A673 (cell line): ENCODE measurements around the gene DOK1. TPM values are rescaled to one million over a fixed set of nuclear protein-coding genes. Genes with fewer than 3 reads are reported as not detected.

Experiments
- BruUV-seq: library from RNA; stranded (reverse); fragments of 400-500 nt; replicated peaks from 2 replicates; lab custom pipeline; 2021; lab: Mats Ljungman, UMichigan
- CTCF ChIA-PET: fragments of 300-600 bp; sonication (Branson Sonifier 250); formaldehyde crosslinking; loops from one replicate; lab custom pipeline; 2022; ENCODE audit warnings: antibody characterized with exemption; lab: Charles Lee
- POLR2A ChIA-PET: fragments of 300-600 bp; sonication (Branson Sonifier 250); formaldehyde crosslinking; loops from one replicate; lab custom pipeline; 2022; ENCODE audit warnings: antibody characterized with exemption; ENCODE audit not compliant: low non-redundant PET; lab: Charles Lee
- DNase-seq: peaks from one replicate; pipeline ENCODE4 v3.0.0-alpha.2; 2015; ENCODE audit warnings: low spot score
- H3K27ac ChIP-seq: fragments of 200-600 bp; sonication (generic); 2 replicates; pipeline ENCODE4 v1.5.1; 2016; ENCODE audit warnings: mixed run types, low read depth, mild to moderate bottlenecking, mixed read lengths, antibody characterized with exemption, low read length; ENCODE audit not compliant: poor library complexity, severe bottlenecking
- H3K27me3 ChIP-seq: fragments of 200-600 bp; sonication (generic); replicated peaks from 2 replicates; pipeline ENCODE4 v1.6.1; 2017; ENCODE audit warnings: mixed run types, low read depth, mild to moderate bottlenecking, mixed read lengths, antibody characterized with exemption, low read length; ENCODE audit not compliant: insufficient read depth, poor library complexity
- H3K36me3 ChIP-seq: fragments of 200-600 bp; sonication (generic); 2 replicates; pipeline ENCODE4 v1.6.1; 2016; ENCODE audit warnings: mixed run types, mild to moderate bottlenecking, mixed read lengths, antibody characterized with exemption, low read length; ENCODE audit not compliant: insufficient read depth, poor library complexity, severe bottlenecking
- H3K4me1 ChIP-seq: fragments of 200-600 bp; sonication (generic); 2 replicates; pipeline ENCODE4 v1.6.1; 2017; ENCODE audit warnings: mixed run types, mild to moderate bottlenecking, mixed read lengths, antibody characterized with exemption, low read length; ENCODE audit not compliant: insufficient read depth, poor library complexity, severe bottlenecking
- H3K4me3 ChIP-seq: fragments of 200-600 bp; sonication (generic); 2 replicates; pipeline ENCODE4 v1.5.1; 2016; ENCODE audit warnings: low read depth, mixed run types, mild to moderate bottlenecking, mixed read lengths, low read length; ENCODE audit not compliant: poor library complexity, severe bottlenecking
- H3K9me3 ChIP-seq: fragments of 200-600 bp; sonication (generic); 2 replicates; pipeline ENCODE4 v1.6.1; 2016; ENCODE audit warnings: mixed run types, low read depth, mild to moderate bottlenecking, mixed read lengths, antibody characterized with exemption, low read length; ENCODE audit not compliant: poor library complexity, severe bottlenecking
- EZH2 ChIP-seq: fragments of 200-600 bp; sonication (generic); IDR thresholded peaks from 2 replicates; pipeline ENCODE4 v1.6.1; 2017; ENCODE audit warnings: borderline replicate concordance, low read depth, mild to moderate bottlenecking, mixed read lengths, antibody characterized with exemption, low read length; ENCODE audit not compliant: poor library complexity, severe bottlenecking
- intact Hi-C: fragments of 100-400 bp; cut with micrococcal nuclease; formaldehyde crosslinking; loops from one replicate; pipeline ENCODE4 v1.10.0; 2022; ENCODE audit not compliant: unreplicated experiment
- total RNA-seq: library from RNA; stranded (reverse); gene quantifications from 2 replicates; pipeline ENCODE4 v1.2.3, GENCODE V29; 2021
- TF ChIP-seq, protein P1 (sequence below): fragments of 300-800, 200-600 bp; sonication (generic); conservative IDR thresholded peaks from 2 replicates; pipeline ENCODE4 v1.5.1; 2017; ENCODE audit warnings: low read depth, mild to moderate bottlenecking, antibody characterized with exemption, low read length, moderate library complexity, mixed read lengths

DOK1 gene
- total RNA-seq, 1 experiment from 2014 or later, result 20.7 TPM

GRCh38 chr2:74511104-74511989 lies 43.2 kb upstream of the DOK1 start:
- POLR2A ChIA-PET, result no interaction called here
- H3K4me1 ChIP-seq, result peaks cover 30% of the 10 kb centered on the region
- intact Hi-C loops, result no loop called here
- TF ChIP-seq EZH2, result no peak
- TF ChIP-seq, protein P1, sequence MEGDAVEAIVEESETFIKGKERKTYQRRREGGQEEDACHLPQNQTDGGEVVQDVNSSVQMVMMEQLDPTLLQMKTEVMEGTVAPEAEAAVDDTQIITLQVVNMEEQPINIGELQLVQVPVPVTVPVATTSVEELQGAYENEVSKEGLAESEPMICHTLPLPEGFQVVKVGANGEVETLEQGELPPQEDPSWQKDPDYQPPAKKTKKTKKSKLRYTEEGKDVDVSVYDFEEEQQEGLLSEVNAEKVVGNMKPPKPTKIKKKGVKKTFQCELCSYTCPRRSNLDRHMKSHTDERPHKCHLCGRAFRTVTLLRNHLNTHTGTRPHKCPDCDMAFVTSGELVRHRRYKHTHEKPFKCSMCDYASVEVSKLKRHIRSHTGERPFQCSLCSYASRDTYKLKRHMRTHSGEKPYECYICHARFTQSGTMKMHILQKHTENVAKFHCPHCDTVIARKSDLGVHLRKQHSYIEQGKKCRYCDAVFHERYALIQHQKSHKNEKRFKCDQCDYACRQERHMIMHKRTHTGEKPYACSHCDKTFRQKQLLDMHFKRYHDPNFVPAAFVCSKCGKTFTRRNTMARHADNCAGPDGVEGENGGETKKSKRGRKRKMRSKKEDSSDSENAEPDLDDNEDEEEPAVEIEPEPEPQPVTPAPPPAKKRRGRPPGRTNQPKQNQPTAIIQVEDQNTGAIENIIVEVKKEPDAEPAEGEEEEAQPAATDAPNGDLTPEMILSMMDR, result no peak
- no peak overlapping the region for H3K4me3 ChIP-seq
- H3K36me3 ChIP-seq, result no peaks in the 10 kb centered on the region
- no TSS peak for BruUV-seq
- CTCF ChIA-PET, result no interaction called here
- no peaks in the 10 kb centered on the region for H3K9me3 ChIP-seq
- H3K27ac ChIP-seq, result no peak overlapping the region
- peaks cover 38% of the 10 kb centered on the region for H3K27me3 ChIP-seq
- no peak for DNase-seq

GRCh38 chr2:74512744-74513604 lies 41.5 kb upstream of the DOK1 start:
- peak; percentile 27 for TF ChIP-seq EZH2
- TF ChIP-seq, protein P1, result no peak
- Histone ChIP-seq H3K27me3 (peaks cover 51% of the 10 kb centered on the region), H3K36me3 (no peaks in the 10 kb centered on the region), H3K9me3 (no peaks in the 10 kb centered on the region), H3K27ac (no peak overlapping the region), H3K4me1 (peaks cover 27% of the 10 kb centered on the region), H3K4me3 (no peak overlapping the region)
- intact Hi-C loops, result no loop called here
- ChIA-PET CTCF (no interaction called here), POLR2A (interaction anchor here (0.5 to 0.6 kb wide), 2 partner anchors 51 to 62 kb away, joined by 3 to 7 read pairs; no protein-coding TSS in a partner anchor)
- no TSS peak for BruUV-seq
- no peak for DNase-seq

GRCh38 chr2:74513605-74514367 lies 40.7 kb upstream of the DOK1 start:
- Histone ChIP-seq H3K9me3 (no peaks in the 10 kb centered on the region), H3K27ac (no peak overlapping the region), H3K4me1 (peaks cover 21% of the 10 kb centered on the region), H3K27me3 (peaks cover 59% of the 10 kb centered on the region), H3K36me3 (no peaks in the 10 kb centered on the region), H3K4me3 (peak overlapping the region; percentile 30)
- CTCF ChIA-PET, result no interaction called here
- BruUV-seq, result no TSS peak
- POLR2A ChIA-PET, result no interaction called here
- TF ChIP-seq, protein P1, result no peak
- TF ChIP-seq EZH2, result no peak
- DNase-seq, result peak; percentile 24
- intact Hi-C loops, result no loop called here
